PFSK-1 (cell line): ENCODE results near the gene RGS5.

Source experiments
- FOXP2 ChIP-seq: optimal IDR thresholded peaks from 2 replicates; pipeline ENCODE3; 2011; ENCODE audit warnings: borderline replicate concordance, control low read depth, inconsistent platforms; ENCODE audit not compliant: insufficient read depth; ENCODE audit errors: extremely low read length, extremely low read depth
- POLR2AphosphoS5 ChIP-seq: IDR thresholded peaks from 2 replicates; pipeline ENCODE4 v1.6.1; 2012; ENCODE audit warnings: low read depth, mild to moderate bottlenecking, control low read depth, low read length, moderate library complexity
- REST ChIP-seq, 2 experiments: IDR thresholded peaks; 2 replicates each; pipeline versions ENCODE4 v1.6.1 to v1.8.0; 2011 to 2012; ENCODE audit warnings: low read depth in 2 of 2, low read length in 2 of 2, control low read depth in 1 of 2, inconsistent platforms in 1 of 2, mild to moderate bottlenecking in 1 of 2, moderate library complexity in 1 of 2; ENCODE audit not compliant: insufficient read depth in 1 of 2
- SIN3A ChIP-seq: IDR thresholded peaks from 2 replicates; pipeline ENCODE4 v1.6.1; 2012; ENCODE audit warnings: mild to moderate bottlenecking, low read length, moderate library complexity, borderline replicate concordance; ENCODE audit not compliant: insufficient read depth
- TAF1 ChIP-seq: IDR thresholded peaks from 2 replicates; pipeline ENCODE4 v1.6.1; 2012; ENCODE audit warnings: low read length, control low read depth, borderline replicate concordance; ENCODE audit not compliant: insufficient read depth

Gene RGS5

GRCh38 chr1:163102590-163102989, 100.1 kb downstream of the RGS5 start:
- TF ChIP-seq SIN3A (no peak), TAF1 (no peak), FOXP2 (no peak), REST (IDR thresholded peaks at IDR 0.05; ENCODE audit: insufficient read depth in 1 of 2, low read depth in 2 of 2, low read length in 2 of 2) (no peak), POLR2AphosphoS5 (no peak)

DNA sequence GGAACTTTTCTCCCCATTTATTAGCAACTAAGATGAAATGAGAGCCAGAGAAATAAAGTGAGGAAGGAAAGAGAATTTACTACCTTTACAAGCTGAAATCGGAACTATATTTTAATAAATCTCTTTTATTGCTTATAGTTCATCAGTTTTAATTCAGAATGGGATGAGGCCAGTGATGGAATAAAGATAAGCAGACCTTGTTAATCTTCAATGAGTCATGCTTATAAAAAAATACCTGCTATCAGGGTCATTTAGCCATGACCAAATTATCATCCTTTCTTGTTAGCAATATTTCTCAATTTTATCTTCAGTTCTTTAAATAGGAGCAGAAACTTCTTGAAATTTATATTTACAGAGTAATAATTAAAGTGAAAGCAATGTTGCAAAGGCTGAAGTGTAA, 107.5 kb downstream of the RGS5 start:
- TF ChIP-seq TAF1 = no peak
- no peak for TF ChIP-seq POLR2AphosphoS5
- no peak for TF ChIP-seq REST (IDR thresholded peaks at IDR 0.05; ENCODE audit: insufficient read depth in 1 of 2, low read depth in 2 of 2, low read length in 2 of 2)
- no peak for TF ChIP-seq SIN3A
- no peak for TF ChIP-seq FOXP2

GRCh38 chr1:163094589-163094988, 108.1 kb downstream of the RGS5 start:
- TF ChIP-seq SIN3A (no peak), TAF1 (no peak), FOXP2 (no peak), POLR2AphosphoS5 (no peak), REST (IDR thresholded peaks at IDR 0.05; ENCODE audit: insufficient read depth in 1 of 2, low read depth in 2 of 2, low read length in 2 of 2) (no peak)

GRCh38 chr1:163094182-163094581, 108.5 kb downstream of the RGS5 start:
- TF ChIP-seq REST (IDR thresholded peaks at IDR 0.05; ENCODE audit: insufficient read depth in 1 of 2, low read depth in 2 of 2, low read length in 2 of 2) (no peak), FOXP2 (no peak), SIN3A (no peak), TAF1 (no peak), POLR2AphosphoS5 (no peak)

GRCh38 chr1:163093579-163093978, 109.1 kb downstream of the RGS5 start:
- TF ChIP-seq FOXP2 (no peak), POLR2AphosphoS5 (no peak), TAF1 (no peak), REST (IDR thresholded peaks at IDR 0.05; ENCODE audit: insufficient read depth in 1 of 2, low read depth in 2 of 2, low read length in 2 of 2) (no peak), SIN3A (no peak)
